ENCODE data around the gene DDAH1. TPM values are rescaled to one million over a fixed set of nuclear protein-coding genes. Genes with fewer than 3 reads are reported as not detected.

DDAH1 gene
- total RNA-seq, 1 experiment from 2014 or later = 65.9 TPM

GRCh38 chr1:85321237-85321964 is 143.6 kb downstream of the DDAH1 start:
- Histone ChIP-seq H3K27ac (ENCODE audit: low read length) (no peak overlapping the region), H4K20me1 (ENCODE audit: low read length) (no peaks in the 10 kb centered on the region), H3K9me3 (ENCODE audit: low read length) (no peaks in the 10 kb centered on the region), H3K4me2 (ENCODE audit: low read length) (no peak overlapping the region), H3K27me3 (ENCODE audit: low read length) (no peaks in the 10 kb centered on the region), H3K36me3 (ENCODE audit: low read depth, low read length) (peaks cover 12% of the 10 kb centered on the region; the same call in 1 of the 2 replicates), H3K4me3 (ENCODE audit: low read length) (no peak overlapping the region), H3K4me1 (ENCODE audit: insufficient read depth, low read length) (peaks cover 60% of the 10 kb centered on the region), H2AFZ (ENCODE audit: low read length) (no peak overlapping the region), H3K9ac (ENCODE audit: low read length) (no peak overlapping the region), H3K79me2 (ENCODE audit: low read length) (peaks cover 14% of the 10 kb centered on the region; the same call in 1 of the 2 replicates), H3K9me2 (replicated peaks; ENCODE audit: low read length) (no peaks in the 10 kb centered on the region), H3F3A (ENCODE audit: low read length, unreplicated experiment) (no peaks in the 10 kb centered on the region)
- TF ChIP-seq EZH2phosphoT487 (IDR thresholded peaks at IDR 0.05; ENCODE audit: borderline replicate concordance, low read length) (no peak), CTCF (conservative IDR thresholded peaks at IDR 0.05; ENCODE audit: low read depth, low read length) (no peak), EZH2 (IDR thresholded peaks at IDR 0.05; ENCODE audit: low read length, unreplicated experiment) (no peak)
- ATAC-seq = 0 out of 2 replicates have a peak, but pooled peaks have one; percentile 23
- ChIA-PET POLR2A (ENCODE audit: unreplicated experiment) (interaction anchor here (1.0 kb wide), 1 partner anchor 230 kb away, joined by 9 read pairs; no protein-coding TSS in a partner anchor), CTCF (interaction anchor here (0.6 to 0.7 kb wide), 3 partner anchors 11 to 349 kb away, joined by 6 to 10 read pairs (median 9); no protein-coding TSS in a partner anchor)
- peak; percentile 72 for DNase-seq
- intact Hi-C loops (cut with micrococcal nuclease) = no loop called here
- no TSS peak for BruUV-seq (replicated peaks)

- Histone ChIP-seq H2AFZ (ENCODE audit: low read length) (no peak overlapping the region), H3K27me3 (ENCODE audit: low read length) (no peaks in the 10 kb centered on the region), H3K9me3 (ENCODE audit: low read length) (no peaks in the 10 kb centered on the region), H3K9me2 (replicated peaks; ENCODE audit: low read length) (no peaks in the 10 kb centered on the region), H3K4me1 (ENCODE audit: insufficient read depth, low read length) (peaks cover 55% of the 10 kb centered on the region), H3K4me3 (ENCODE audit: low read length) (no peak overlapping the region), H3K9ac (ENCODE audit: low read length) (no peak overlapping the region), H4K20me1 (ENCODE audit: low read length) (no peaks in the 10 kb centered on the region), H3K36me3 (ENCODE audit: low read depth, low read length) (peaks cover 12% of the 10 kb centered on the region; the same call in 1 of the 2 replicates), H3K79me2 (ENCODE audit: low read length) (peaks cover 10% of the 10 kb centered on the region; the same call in 1 of the 2 replicates), H3K4me2 (ENCODE audit: low read length) (peak overlapping the region; percentile 53), H3F3A (ENCODE audit: low read length, unreplicated experiment) (no peaks in the 10 kb centered on the region), H3K27ac (ENCODE audit: low read length) (peak overlapping the region; percentile 52)
- no peak for TF ChIP-seq EZH2 (IDR thresholded peaks at IDR 0.05; ENCODE audit: low read length, unreplicated experiment)
- TF ChIP-seq EZH2phosphoT487 (IDR thresholded peaks at IDR 0.05; ENCODE audit: borderline replicate concordance, low read length) = no peak
- no peak for TF ChIP-seq CTCF (conservative IDR thresholded peaks at IDR 0.05; ENCODE audit: low read depth, low read length)
- intact Hi-C loops (cut with micrococcal nuclease) = no loop called here
- DNase-seq = peak; percentile 66
- peak; percentile 40 for ATAC-seq
- CTCF ChIA-PET = interaction anchor here (0.6 to 0.7 kb wide), 3 partner anchors 10 to 348 kb away, joined by 6 to 10 read pairs (median 9); no protein-coding TSS in a partner anchor
- POLR2A ChIA-PET (ENCODE audit: unreplicated experiment) = interaction anchor here (1.0 kb wide), 1 partner anchor 231 kb away, joined by 9 read pairs; no protein-coding TSS in a partner anchor
- BruUV-seq (replicated peaks) = no TSS peak
These were observed 144.4 kb downstream of the DDAH1 start for GRCh38 chr1:85320371-85321131.

All from PC-3 (cell line).